Retinal pigment epithelial cell (primary cell): ENCODE data around the gene PRKCI.

Experiments used
- DNase-seq: peaks from one replicate; pipeline ENCODE4 v3.0.0-alpha.2; 2010; ENCODE audit warnings: low read depth
- H3K4me3 ChIP-seq: 2 replicates; pipeline ENCODE4 v1.5.1; 2011; ENCODE audit warnings: mild to moderate bottlenecking, low read length, control low read depth, moderate library complexity
- CTCF ChIP-seq: conservative IDR thresholded peaks from 2 replicates; pipeline ENCODE4 v1.5.1; 2011; ENCODE audit warnings: low read depth, low read length, control low read depth, inconsistent platforms

PRKCI gene

GRCh38 chr3:170296703-170297102 lies 74.5 kb downstream of the PRKCI start:
- DNase-seq: no peak

GRCh38 chr3:170301405-170301804 lies 79.2 kb downstream of the PRKCI start:
- H3K4me3 ChIP-seq: no peak overlapping the region
- no peak for TF ChIP-seq CTCF
- DNase-seq: no peak

More at GRCh38 chr3:170296703-170297102, 74.5 kb downstream of the PRKCI start:
- no peak for TF ChIP-seq CTCF
- no peak overlapping the region for H3K4me3 ChIP-seq

GRCh38 chr3:170302008-170302407 lies 79.8 kb downstream of the PRKCI start:
- no peak for TF ChIP-seq CTCF
- no peak for DNase-seq
- no peak overlapping the region for H3K4me3 ChIP-seq

- no peak overlapping the region for H3K4me3 ChIP-seq
- no peak for DNase-seq
- TF ChIP-seq CTCF: no peak
Measured at GRCh38 chr3:170306015-170306414, 83.8 kb downstream of the PRKCI start.

- no peak for TF ChIP-seq CTCF
- H3K4me3 ChIP-seq: no peak overlapping the region
Measured at GRCh38 chr3:170307671-170308405, 85.6 kb downstream of the PRKCI start.

GRCh38 chr3:170309046-170309445 lies 86.8 kb downstream of the PRKCI start:
- no peak for TF ChIP-seq CTCF
- no peak overlapping the region for H3K4me3 ChIP-seq
- DNase-seq: no peak

More at GRCh38 chr3:170307671-170308405, 85.6 kb downstream of the PRKCI start:
- DNase-seq: no peak

- TF ChIP-seq CTCF: no peak
- DNase-seq: no peak
- H3K4me3 ChIP-seq: no peak overlapping the region
Measured at GRCh38 chr3:170317954-170318353, 95.7 kb downstream of the PRKCI start.
